Activated CD8-positive, alpha-beta memory T cell treated with anti-CD3 and anti-CD28 coated beads, Interleukin-2, amount 50 U/mL, for 1 hour (primary cell): ENCODE measurements around the gene TRIOBP.

Source experiments
- DNase-seq: peaks from one replicate; pipeline ENCODE4 v3.0.0-alpha.2; 2020; ENCODE audit errors: extremely low read depth

The TRIOBP gene

GRCh38 chr22:37749226-37749625, 52.4 kb downstream of the TRIOBP start:
- DNase-seq = no peak

GRCh38 chr22:37749831-37750595, 53.2 kb downstream of the TRIOBP start:
- no peak for DNase-seq

DNA sequence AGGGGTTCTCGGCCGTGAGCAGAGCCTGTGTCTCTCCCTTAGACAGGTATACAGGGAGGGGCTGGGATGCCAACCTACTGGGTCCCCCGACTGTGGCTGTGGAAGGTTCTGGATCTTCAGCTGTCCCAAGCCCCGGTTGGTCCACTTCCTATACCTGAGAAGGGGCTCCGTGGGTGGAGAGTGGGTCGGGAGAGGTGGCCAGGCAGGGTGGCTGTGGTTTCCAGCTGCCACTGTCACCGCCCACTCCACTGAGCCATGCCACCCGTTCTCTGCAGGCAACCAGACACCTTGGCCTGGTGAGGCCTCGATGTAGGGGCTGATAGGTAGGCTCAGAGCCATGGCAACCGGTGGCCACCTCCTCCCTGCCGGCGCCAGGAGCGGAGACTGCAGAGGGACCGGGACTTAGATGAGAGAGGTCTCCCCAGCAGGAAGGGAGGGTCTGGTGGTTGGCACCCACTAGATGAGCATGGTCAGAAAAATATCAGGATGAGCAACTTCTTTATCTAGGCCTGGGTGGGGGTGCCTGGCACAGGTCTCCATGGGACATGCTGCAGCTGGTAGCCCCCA, 53.8 kb downstream of the TRIOBP start:
- DNase-seq = no peak

DNA sequence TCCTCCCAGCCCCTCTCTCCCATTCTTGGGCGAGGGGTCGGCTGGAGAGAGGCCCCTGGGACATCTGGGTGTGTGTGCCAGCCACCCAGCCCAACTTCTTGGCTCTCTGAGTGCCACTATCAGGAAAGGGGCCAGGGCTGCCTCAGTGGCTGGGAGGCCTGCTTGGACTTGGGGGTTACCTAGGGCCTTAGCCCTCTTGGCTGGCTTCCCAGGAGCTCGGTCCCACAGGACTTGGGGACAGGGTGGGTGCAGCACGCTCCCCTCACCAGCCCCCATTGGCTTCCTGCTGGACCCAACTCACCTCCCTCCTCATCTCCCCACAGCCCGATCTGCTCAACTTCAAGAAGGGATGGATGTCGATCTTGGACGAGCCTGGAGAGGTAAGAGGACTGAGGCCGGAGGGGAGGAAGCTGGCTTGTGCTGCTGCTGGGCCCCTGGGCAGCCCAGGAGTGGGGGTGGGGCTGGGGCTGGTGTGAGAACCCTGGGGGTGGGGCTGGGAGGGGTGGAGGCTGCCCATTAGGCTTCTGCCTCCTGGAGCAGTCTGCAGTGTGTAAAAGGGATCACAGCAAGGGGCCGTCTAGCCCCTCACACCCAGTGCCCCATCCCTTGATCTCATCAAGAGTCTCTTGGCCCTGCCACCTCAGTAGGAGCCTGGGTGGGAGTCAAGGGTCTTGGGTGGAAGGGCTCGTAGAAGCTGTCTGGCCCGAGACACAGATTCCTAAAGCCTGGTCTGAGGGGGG, 54.8 kb downstream of the TRIOBP start:
- no peak for DNase-seq

DNA sequence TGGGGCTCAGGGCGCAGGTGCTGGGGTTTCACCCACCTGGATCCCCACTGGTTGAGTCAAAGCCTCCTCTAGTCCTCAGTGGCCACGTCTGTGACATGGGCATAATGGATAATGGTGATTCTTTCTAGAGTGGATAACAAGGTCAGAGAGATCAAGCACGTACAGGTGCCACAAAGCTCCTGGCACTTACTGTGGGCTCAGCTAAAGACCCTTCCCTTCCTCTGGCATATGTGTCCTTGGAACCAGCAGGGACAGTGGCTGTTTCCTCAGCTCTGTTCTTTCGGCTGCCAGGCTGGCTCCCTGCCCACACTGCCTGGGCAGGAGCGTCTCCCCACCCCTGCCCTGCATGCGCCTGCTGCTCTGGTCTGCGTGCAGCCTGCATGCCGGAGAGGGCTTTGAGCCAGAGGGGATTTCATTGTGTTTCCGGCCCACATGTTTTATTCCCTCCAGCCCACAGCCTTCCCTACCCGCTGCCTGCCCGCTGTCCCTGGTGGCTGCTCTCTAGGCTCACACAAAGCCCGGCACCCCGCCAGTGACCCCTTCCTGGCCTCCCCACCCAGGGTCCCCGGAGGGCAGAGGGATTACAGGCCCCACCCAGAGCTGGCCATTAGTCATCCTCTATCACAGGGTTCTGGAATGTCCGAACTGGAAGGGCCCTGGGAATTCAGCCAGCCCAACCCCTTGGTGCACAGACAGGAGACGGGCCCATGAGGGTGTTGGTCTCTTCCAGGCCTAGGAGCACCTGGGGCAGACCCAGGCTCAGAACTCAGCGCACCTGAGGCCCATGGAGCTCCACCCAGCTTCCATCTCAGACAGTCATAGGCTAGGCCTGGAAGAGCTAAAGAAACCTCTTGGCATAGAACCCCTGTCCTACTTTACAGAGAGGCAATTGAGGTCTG, 55.6 kb downstream of the TRIOBP start:
- DNase-seq = no peak

DNA sequence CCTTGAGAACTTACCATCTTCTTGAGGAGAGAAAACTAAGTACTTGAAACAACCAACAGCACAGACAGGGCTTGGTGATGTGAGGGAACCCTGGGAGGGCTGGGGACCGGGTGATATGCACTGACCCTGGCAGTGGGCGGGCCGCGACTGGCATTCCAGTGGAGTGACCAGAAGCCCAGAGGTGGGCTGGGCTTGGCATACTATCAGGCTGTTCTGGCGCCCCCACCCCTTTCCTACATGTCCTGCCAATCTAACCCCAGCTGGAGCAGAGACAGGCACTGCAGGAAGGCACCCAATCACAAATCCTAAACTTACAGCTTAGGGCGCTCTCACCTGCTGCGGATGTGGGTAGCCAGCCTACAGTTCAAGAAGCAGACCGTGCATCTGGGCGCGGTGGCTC, 56.9 kb downstream of the TRIOBP start:
- no peak for DNase-seq

DNA sequence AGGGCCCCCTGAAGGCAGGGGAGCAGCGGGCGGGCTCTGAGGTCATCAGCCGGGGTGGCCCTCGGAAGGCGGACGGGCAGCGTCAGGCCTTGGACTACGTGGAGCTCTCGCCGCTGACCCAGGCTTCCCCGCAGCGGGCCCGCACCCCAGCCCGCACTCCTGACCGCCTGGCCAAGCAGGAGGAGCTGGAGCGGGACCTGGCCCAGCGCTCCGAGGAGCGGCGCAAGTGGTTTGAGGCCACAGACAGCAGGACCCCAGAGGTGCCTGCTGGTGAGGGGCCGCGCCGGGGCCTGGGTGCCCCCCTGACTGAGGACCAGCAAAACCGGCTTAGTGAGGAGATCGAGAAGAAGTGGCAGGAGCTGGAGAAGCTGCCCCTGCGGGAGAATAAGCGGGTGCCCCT, 60.8 kb downstream of the TRIOBP start:
- DNase-seq = no peak

DNA sequence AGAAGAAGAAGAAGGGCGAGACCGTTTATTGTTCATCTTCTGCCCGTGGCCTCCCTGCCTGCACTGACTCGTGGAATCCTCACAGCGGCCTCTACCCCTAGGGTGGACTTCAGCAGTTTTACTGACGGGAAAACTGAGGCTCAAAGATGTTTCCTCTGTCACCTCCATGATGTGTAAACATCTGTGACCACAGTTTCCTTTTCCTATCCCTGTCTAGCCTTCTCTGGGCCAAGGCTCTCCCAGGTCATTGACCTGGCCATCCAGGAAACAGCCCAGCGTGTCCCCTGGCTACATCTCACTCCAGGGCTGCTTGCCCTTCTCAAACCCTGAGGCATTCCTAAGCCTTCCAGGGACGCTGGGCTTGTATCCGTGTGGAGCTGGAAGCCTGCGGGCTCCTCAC, 61.8 kb downstream of the TRIOBP start:
- DNase-seq = no peak

DNA sequence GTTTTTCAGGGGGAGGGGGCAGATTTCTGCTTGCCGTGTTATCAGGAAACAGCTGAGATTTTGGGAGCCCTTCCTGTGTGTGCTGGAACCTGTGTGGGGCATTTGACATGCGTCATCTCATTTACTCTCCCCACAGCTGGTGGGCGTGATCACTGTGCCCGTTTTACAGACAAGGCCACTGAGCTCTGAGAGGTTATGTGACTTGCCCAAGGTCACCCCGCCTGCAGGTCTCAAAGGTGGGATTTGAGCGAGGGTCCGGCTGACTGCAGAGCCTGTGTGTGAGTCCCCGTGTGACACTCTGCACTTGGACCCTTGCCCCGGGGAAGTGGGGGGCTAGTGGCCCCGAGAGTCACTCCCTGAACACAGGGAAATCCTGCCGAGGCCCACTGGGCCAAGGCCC, 62.4 kb downstream of the TRIOBP start:
- no peak for DNase-seq

- no peak for DNase-seq
Measured at GRCh38 chr22:37760152-37760551, 63.3 kb downstream of the TRIOBP start.

- no peak for DNase-seq
Measured at GRCh38 chr22:37762389-37762836, 65.6 kb downstream of the TRIOBP start.

- no peak for DNase-seq
Measured at GRCh38 chr22:37763012-37763411, 66.2 kb downstream of the TRIOBP start.

- DNase-seq = no peak
Measured at GRCh38 chr22:37763652-37764051, 66.8 kb downstream of the TRIOBP start.

DNA sequence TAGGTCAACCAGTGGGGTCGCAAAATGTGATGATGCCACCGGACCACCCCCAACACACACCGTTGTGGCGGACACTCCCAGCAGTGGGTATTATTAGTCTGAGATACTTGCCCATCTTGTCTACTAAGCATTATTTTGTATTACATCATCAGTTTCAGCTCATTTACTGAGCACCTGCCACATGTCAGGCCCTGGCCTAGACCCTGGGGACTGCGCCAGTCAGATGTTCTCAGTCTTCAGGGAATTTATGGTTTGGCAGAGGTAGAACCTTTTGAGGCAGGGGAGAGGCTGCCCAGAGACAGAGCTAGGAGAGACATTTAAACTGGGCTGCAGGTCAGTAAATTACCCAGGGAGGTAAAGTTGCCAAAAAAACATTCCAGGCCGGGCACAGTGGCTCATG, 67.8 kb downstream of the TRIOBP start:
- no peak for DNase-seq

- no peak for DNase-seq
Measured at GRCh38 chr22:37765498-37765897, 68.7 kb downstream of the TRIOBP start.

DNA sequence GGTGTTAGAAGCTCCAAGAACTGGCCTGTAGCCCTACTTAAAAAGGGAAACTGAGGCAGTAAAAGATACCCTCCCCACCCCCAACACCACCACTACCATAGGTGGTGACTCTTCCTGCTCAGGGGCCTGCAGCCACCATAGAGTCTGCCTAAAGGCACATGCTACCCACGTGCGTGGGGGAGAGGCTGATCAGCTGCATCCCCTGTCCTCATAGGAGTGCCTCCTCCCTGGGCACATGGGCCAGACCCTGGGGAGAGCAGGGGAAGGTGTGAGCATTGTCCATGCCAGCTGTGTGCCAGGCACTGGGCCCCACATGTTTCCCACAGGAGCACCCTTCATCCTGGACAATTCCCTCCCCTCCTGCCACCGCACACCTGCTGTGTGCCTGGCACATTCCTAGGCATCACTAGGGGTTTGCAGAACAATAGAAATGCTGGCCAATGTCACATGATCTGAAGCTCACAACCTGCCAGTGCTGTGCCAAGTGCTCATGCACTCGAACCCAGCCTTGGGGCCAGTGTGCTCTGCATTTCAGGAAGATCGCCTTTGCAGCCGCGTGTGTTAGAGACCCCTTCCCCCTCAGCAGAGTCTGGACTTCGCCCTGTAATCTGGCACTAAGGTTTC, 69.2 kb downstream of the TRIOBP start:
- DNase-seq = no peak

DNA sequence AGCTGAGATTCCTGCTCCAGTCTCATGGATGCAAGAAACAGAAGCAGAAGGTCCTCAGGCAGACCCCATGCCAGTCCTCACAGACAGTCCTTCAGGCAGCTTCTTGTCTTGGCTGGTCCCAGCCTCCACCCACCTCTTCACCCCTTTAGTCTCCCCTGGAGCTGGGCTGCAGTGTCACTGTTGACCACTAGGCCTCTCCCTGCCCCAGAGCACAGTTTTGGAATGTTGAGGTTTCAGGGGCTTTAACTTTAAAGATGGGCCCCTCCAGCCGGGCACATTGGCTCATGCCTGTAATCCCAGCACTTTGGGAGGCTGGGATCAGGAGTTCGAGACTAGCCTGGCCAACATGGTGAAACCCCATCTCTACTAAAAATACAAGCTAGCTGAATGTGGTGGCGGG, 71.4 kb downstream of the TRIOBP start:
- DNase-seq = no peak

GRCh38 chr22:37769056-37769455, 72.2 kb downstream of the TRIOBP start:
- DNase-seq = no peak

DNA sequence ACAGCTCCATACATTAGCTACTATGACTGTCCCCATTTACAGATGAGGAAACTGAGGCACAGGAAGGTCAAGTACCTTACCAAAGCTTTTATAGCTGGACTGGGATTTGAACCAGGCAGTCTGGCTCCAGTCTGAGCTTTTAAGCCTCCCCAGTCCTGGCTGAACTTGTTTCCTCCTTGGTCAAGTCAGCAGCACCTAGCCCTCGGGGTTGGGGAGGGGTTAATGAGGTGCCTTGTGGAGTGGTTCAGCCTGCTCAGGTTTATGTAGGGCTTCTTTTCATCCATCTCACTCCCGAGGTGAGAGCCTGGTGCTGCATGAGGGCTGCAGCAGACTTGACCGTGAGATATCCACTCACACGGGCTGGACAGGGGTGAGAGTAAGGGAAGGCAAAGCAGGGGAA, 74.2 kb downstream of the TRIOBP start:
- no peak for DNase-seq

DNA sequence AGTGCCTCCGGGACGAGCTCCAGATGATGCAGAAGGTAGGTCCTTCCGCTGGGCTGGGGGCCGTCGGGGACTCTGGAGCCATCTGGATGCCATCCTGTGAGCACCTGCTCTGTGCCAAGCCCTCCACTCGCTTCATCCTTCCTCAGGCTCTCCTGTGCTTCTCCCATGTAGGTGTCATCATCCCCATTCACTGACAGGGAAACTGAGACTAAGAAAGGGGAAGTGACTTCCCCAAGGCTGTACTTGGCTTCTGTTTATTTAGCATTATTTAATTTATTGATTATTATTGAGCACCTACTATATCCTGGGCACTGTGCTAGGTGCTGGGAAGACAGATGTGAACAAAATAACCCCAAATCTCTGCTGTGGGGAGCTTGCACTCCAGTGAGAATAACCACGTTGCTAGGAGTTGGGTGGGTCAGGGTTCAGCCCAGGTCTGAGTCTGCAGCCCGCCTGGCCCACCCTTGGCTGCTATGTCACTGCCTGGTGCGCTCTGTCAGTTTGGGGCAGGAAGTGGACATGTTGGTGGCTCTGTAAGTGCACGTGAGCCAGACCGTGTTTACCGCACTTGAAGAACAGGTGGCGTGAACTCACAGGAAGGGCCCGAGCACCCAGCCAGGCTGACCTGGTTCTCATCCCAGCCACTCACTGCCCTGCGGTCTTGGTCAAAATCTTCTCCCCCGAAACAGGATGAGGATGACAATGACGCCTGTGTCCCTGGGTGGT, 75.0 kb downstream of the TRIOBP start:
- DNase-seq = no peak

DNA sequence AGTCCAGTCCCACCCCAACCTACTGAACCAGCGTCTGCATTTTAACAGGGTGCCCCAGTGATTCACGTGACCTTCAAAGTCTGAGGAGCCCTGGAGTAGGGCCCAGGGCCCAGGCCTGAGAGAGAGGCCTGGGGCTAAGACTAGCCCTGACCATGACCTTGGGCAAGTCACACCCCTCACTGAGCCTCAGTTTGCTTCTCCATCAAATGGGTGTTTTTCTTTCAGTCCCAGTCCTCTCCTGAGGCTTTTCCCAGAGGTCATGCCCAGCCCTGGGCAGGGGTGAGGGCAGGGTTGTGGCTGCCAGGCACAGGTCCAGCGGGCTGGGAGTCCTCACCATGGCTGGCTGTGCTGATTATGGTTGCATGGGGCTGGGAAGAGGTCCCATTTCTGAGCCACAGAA, 77.9 kb downstream of the TRIOBP start:
- no peak for DNase-seq
